GM19025 (cell line): ENCODE data around the gene SALL2.
"Not testable (repeated sequence)": the region's sequence is repeated elsewhere in the genome, so short reads cannot be mapped to it uniquely, and the experiment has no call there.

ENCODE experiments used
- ATAC-seq: cut with Tn5 transposase; IDR thresholded peaks from one replicate; pipeline ENCODE4 v1.9.1; 2021; ENCODE audit warnings: mild to moderate bottlenecking, low read depth, moderate library complexity; ENCODE audit not compliant: unreplicated experiment

The SALL2 gene

DNA sequence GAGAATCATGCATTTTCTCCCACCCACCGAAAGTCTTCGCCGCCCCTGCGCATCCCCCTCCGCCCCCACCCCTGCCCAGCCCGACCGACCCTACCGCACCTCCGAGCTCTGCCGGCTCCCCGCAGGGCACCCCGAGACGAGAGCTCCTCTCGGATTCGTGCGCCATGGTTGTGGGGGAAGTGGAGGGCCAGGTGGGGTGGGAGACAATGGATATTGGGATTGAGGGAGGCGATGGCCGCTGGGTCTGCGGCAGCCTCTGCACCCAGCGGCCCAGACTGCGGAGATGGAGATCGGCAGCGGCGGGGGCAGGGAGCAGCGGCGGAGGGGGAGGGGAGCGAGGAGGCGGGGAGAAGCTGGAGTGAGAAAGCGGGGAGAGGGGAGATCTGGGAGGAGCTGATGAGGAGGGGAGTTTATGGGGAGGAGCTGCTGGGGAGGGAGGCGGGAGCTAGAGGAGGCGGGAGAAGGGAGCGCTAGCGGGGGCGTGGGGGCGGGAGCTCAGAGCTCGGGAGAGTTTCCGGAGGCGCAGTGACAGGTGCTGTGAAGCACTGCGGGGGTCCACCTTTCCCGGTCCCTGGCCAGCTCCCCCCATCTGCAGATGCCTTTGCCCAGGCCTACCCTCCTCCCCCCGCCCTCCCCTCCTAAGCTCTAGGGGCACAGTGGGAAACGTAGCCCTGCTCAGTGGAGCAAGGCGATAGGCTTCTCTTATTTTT, at the start of gene SALL2:
SALL2 (minus strand) TSS at position 385 of the 710 bp plus-strand sequence; CDS start at position 166, 219 bp downstream.
- ATAC-seq = no peak

DNA sequence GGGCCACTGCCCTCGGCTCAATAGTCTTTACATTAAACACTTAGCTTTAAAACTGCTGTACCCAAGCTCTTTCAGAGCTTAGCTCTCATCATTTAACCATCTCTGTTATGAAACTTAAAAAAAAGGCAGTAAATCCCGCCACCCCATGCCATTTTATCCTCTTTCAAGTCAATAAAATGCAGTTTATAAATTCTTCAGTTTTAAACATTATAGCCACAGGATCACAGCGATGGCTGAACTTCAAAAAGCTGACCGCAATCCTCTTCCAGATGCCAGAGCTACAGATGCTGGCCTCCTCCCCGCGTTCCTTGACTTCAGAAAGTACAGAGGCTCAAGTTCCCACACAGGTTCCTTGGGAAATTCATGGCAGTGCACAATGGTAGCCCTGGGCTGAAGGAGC, 49.5 kb upstream of the SALL2 start:
- ATAC-seq = no peak

DNA sequence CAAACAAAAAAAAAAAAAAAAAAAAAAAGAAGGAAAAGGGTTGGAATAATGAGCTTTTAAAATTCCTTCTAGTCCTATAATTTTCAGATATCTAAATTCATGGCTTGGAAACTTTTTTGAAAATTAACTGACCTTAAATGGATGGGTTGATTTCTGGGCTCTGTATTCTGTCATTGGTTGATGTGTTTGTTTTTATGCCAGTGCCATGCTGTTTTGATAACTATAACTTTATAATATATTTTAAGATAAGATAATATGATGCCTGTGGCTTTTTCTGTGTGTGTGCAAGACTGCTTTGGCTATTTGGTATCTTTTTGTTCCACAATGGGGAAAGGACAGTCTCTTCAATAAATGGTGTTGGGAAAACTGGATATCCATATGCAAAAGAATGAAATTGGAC, 46.5 kb upstream of the SALL2 start:
- ATAC-seq = no peak

DNA sequence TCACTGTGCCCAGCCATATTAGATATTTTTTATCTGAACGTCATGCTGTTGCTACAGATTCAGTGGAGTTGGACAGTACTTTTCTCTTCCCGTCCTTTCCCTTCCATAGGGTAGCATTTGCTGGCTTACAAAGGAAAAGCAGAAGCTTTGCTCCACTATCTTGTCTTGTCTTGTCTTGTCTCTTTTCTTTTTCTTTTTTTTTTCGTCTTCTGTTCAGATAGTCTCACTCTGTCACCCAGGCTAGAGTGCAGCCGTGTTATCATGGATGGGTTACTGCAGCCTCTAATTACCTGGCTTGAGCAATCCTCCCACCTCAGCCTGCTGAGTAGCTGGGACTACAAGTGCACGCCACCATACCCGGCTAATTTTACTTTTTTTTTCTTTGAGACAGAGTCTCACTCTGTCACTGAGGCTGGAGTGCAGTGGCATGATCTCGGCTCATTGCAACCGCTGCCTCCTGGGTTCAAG, 32.6 kb upstream of the SALL2 start:
- no peak for ATAC-seq

DNA sequence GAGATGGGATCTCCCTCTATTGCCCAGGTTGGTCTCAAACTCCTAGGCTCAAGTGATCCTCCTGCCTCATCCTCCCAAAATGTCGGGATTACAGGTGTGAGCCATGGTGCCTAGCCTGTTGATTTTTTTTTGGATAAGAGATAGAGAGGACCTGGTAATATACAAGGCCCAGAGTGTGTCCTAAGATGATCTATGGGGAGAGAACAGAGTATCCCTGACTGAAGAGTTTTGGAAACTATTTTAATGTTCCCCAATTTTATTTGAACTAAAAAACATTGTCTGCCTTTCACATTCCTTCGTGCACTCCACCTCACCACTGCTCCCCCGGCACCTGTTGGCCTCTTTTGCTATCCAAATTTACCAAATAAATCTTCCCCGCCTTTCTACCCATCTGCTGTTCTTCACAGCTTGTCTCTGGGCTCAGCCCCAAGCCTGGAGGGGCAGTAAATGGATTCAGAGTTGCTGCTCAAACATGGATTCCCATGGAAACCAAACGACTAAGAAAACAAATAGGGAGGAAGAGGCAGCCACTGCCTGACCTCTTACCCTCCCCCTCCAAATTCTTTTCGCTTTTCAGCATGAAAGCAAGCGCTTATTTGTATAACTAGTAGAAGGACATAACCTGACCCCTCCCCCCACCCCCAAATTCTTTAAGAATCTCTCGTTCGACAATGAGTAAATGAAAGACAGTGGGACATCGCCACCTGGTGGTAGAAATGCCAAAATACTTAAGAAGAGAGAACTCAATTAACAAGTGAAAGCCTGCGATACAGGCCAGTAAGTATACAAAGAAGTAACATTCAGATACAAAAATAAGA, 31.1 kb upstream of the SALL2 start:
- no peak for ATAC-seq

DNA sequence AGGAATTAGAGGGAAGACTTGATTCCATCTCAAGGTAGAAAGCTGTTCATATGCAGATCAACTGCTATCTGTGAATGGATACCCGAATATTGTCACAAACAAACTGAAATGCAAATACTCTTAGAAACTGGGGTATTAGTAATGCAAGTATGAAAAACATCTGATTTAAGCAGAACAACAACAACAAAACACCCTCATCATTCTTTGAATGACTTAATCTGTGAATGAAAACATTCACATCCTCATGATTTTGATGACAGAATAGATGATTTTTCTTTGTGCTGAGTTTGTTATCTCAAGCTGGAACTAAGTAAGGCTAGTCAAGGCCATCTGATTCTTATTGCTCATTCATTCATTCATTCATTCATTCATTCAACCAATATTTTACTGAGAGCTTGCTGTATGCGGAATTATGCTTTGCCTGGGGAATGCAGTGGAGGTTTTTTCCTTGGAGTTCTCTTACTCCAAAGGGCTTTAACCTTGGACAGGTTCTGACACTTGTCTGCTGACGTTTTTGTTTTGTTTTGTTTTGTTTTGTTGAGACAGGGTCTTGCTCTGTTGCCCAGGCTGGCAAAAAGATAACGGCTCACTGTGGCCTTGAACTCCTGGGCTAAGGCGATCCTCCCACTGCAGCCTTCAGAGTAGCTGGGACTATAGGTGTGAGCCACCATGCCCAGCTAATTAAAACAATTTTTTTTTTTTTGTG, 30.4 kb upstream of the SALL2 start:
- ATAC-seq = no peak

DNA sequence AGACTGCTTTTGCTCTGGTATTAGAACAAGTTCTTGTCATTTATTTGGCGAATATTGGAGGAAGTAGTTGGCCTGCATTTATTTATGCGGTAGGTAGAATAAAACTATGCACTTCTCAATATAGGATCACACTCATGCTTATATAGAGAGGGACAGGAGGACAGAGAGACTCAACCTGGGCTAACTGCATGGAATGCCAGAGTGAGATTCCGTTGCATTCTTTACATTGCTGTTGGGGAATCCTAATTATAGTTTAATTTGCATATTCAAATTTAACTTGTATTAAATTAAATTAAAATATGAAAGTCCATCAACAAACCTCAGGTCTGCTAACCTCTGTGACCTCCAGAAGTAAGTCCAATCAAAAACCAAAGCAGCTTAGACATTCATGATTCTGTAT, 27.1 kb upstream of the SALL2 start:
- ATAC-seq = no peak

DNA sequence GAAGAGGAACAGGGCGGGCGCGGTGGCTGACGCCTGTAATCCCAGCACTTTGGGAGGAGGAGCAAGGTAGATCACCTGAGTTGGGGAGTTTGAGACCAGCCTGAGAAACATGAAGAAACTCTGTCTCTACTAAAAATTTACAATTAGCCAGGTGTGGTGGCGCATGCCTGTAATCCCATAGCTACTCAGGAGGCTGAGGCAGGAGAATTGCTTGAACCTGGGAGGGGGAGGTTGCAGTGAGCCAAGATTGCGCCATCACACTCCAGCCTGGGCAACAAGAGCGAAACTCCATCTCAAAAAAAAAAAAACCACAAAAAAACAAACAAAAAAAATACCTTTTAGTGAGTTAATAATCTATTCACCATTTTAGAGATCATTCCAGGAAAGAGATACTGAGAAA, 18.4 kb upstream of the SALL2 start:
- ATAC-seq = not testable (repeated sequence)

DNA sequence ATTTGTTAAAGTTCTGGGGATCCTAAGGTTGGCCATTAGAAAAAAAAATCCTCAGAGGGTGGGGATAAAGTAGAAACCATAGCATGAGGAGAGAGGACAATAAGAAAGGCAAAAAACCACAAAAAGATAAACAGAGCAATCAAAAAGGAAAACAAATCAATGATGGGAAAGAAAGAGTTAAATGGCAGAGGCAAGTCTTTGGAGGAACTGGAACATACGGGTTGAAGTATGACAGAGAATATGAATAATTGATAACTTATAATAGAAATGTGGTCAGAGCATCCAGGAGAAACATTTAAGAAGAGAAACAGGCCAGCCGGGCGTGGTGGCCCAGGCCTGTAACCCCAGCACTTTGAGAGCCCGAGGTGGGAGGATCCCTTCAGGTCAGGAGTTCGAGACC, 17.8 kb upstream of the SALL2 start:
- ATAC-seq = no peak

DNA sequence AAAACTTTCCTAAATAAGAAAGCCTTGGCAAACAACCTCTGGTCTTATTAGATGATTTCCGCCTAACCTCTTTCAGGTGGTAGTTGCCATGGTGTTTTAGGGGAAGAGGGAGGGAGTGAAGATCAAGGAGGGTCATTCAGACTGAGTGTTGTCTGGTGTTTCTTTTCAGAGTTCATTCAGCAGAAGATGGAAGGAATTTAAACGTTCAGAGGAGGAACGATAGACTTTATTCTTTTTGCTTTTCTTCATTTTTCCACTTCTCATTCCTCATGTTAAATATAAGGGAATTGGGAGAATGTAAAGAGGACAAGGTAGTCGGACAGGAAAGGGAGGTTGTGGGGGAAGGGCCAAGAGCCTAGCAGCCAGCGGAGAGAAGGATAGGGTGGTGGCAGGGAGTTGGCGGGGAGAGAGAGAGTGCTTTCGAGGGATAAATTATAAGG, 17.4 kb upstream of the SALL2 start:
- no peak for ATAC-seq

DNA sequence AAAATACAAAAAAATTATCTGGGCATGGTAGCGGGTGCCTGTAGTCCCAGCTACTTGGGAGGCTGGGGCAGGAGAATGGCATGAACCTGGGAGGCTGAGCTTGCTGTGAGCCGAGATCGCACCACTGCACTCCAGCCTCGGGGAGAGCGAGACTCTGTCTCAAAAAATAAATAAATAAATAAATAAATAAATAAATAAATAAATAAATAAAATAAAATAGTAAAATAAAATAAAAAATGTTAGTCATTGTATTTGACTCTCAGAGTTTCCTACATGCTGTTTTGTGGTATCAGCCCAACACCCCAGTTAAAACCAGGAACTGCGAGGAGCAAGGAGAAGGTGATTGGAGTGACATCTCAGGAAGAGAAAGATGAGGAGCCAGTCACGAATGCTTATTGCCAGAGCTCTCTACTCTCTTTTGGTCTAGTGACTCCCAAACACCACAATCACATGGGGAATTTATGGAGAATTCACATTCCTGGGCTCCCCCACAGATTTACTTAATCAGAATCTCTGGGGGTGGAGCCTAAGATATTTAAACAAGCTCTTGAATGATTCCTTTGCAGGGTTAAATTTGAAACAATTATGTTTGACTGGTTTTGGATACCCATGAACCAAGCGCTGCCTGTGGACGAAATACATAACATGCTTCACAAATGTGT, 15.4 kb upstream of the SALL2 start:
- no peak for ATAC-seq

DNA sequence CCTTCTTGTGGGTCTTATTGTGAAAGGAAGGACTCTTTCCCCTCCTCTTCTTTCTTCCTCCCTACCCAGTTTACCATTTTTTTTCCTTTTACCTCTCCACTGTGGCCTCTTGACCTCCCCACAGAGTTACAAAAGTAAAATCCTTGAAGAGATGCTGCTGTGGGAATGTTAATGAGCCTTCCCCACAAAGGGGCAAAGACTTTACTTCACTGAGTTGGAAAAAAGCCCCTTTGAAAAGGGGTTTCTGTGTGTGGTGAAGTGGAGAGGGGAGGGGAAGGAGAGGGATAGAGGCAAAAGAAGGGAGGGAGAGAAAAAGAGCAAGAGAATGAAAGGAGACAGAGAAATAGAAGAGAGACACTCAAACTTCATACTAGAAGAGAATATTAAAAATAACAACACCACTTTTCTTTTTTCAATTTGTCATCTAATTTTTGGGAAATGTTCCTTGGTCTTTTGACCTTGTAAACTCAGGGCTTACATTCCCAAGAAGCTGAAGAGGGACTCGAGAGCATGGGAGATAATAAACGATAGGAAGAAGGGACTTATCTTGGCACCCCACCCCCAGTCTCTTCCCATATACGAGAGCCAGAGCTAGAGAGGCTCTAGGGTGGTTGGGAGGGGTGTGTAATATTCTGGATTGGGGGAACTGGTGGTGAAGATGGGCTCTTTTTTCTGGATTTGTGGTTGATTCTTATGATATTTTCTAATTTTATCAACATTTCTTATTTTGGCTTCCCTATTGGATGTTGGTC, 13.2 kb upstream of the SALL2 start:
- ATAC-seq = no peak

DNA sequence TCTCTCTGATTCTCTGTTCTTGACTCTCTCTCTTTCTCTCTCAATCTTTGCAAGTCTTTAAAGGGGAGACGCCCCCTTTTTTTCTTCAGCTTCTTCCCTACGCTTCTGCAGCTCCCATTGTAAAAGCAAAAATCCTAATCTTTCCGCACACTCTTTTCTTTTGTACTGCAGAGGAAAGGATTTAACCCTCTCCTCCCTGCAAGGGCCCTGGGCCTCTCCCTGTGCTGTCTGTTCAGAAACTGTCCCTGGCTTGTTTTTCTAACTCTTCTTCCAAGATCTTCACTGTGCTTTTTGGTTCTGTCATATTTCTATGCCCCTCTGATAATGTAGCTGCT, 10.9 kb upstream of the SALL2 start:
- no peak for ATAC-seq

DNA sequence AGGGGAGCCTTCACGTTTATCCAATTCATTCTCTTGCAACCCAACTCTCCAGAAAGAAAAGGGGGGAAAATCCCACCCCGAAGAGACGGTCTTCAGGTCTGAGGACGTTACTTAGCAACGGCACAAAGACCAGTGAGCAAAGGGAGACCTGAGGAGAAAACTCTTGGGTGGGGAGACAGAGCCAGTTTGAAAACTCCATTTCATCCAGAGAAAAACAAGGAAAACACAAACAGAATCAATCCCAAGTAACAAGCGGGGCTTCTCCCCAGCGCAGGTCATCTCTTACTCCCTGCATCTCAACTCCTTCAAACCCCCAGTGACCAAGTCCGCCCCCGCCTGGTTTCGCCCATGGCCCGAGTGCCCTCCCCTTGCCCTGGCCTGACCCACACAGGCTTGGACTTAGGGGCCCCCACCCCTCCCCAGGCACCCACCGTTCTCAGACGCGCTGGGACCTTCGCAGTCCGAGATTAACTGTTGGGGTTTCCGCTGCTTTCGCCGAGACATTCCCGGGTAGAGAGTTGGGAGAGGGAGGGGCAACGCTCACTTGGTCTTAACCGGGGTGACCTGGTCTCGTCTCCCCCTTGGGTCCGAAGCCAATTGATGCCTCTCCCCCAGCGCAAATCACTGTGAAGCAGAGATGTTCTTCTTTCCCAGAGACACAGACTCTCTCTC, 10.4 kb upstream of the SALL2 start:
- no peak for ATAC-seq

DNA sequence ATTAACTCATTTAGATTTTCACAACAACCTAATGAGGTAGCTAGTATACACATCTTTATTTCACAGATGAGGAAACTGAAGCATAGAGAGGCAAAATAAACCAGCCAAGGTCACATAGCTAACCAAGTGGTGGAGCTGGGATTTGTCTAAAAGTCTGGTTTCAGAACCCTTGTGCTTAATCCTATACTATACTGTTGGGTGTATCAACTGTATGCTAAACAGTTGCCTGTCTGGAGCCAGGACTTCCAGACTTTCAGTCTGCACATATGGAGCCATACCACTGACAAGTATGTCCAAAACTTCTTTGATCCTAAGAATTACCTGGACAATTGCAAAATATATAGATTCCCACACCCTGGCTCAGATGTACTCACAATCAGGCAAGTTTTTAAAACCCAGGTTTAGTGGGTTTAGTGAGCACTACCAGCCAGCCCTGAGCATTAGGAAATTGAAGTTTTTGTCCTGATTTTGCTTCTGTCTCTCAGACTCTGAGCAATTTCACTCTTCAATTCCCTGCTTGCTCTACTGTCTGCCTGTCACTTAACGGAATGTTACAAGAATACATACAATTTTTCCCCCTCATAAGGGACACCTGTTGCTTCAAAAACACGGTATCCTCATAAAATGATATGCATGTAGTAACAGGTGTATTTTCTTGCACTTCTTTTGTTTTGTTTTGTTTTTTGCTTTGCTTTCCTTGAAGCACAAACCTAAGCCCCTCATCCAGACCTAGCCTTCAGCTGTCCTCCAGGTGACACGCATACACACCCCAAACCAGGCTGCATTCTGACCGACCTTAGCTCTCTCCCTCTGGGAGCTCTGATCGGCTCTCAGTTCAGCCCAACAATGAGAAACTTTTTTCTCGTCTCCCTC, 9.6 kb upstream of the SALL2 start:
- ATAC-seq = no peak

DNA sequence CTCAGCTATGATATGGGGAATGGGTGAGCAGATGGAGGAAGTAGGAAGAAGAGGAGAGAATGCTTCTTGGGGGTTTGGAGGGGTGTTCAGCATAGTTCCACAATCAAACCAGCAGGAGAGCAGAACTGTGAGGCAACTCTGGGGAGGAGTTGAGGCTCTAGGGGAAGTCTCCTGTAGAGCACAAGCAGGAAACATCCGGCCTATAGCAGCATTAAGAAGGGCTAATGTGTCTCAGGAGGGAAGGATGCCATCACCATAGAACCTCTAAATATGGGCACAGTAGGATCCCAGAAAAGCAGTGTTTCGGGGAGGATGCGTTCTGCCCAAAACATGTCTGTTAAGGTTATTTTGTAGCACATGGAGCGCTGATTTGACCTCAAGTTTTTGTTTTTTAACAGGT, 8.4 kb upstream of the SALL2 start:
- ATAC-seq = no peak

DNA sequence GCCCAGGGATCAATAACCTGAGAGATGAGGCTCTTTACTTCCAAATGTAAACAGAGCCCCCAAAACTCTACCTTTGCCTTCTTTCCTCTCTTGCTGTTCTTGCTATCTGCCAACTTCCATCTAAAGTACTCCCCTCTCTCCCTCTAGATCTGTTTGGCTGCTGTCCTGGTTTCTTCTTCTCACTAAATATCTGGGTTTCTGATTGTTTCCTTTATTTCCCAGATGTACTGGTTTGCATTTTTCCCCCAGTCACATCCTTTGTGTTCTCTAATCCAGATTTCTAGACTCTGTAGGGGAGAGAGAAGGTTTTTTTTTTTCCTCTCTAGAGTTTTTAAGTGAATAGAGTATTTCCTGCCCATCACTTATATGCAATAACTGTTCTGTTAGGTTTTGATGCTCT, 7.1 kb upstream of the SALL2 start:
- ATAC-seq = no peak

DNA sequence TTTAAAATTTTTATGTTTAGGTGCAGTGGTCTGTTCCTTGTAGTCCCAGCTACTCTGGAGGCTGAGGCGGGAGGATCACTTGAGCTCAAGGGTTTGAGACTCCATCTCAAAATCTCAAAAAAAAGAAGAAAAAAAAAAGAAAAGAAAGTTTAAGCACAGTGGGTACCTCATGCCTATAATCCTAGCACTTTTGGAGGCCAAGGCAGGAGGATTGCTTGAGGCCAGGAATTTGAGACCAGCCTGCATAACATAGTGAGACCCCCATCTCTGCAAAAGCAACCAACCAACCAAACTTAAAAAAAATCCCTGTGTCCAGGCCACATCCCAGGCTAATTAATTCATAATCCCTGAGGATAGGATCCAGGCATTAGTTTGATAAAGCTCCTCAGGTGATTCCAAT, 3.4 kb upstream of the SALL2 start:
- no peak for ATAC-seq
